ENCODE measurements around the gene PLPP3. TPM values are rescaled to one million over a fixed set of nuclear protein-coding genes. Genes with fewer than 3 reads are reported as not detected.
A peak's percentile ranks its signal among the peaks of the same experiment; 100 is the strongest.

PLPP3 gene
- total RNA-seq, 1 donor: 0.81 TPM

DNA sequence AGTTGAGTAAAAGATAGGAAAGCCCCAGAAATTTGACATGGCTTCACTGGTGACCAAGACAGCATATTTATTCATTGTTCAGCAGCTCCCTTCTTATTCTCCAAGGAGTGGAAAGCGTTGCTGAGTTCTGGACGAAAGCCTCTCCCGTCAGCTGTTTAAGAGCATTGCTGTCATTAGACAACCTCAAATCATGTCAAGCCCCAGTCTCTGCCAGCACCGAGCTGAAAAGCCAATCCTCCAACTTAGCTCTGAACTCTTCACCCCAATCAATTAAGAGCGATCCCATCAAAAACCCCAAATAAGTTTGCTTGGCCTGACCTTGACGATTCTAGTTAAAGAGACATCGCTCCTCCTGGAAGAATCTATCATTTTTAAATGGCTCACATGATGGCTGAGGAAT lies 110.8 kb downstream of the PLPP3 start:
- no peak for DNase-seq (ENCODE audit: low read depth in 2 of 3, low spot score in 2 of 3)

DNA sequence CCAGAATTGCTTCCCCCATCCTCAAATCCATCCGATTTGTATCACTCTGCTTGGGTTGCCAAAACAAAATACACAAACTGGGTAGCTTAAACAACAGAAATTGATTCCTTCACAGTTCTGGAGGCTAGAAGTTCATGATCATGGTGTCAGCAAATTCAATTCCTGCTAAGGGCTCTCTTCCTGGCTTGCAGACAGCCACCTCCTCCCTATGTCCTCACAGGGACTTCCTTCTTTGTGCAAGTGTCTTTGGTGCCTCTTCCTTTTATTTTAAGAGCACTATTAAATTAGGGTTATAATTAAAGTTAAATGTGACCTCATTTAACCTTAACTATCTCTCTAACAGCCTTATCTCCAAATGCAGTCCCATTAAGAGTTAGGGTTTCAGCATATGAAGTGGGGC lies 112.8 kb downstream of the PLPP3 start:
- no peak for DNase-seq (ENCODE audit: low read depth in 2 of 3, low spot score in 2 of 3)

DNA sequence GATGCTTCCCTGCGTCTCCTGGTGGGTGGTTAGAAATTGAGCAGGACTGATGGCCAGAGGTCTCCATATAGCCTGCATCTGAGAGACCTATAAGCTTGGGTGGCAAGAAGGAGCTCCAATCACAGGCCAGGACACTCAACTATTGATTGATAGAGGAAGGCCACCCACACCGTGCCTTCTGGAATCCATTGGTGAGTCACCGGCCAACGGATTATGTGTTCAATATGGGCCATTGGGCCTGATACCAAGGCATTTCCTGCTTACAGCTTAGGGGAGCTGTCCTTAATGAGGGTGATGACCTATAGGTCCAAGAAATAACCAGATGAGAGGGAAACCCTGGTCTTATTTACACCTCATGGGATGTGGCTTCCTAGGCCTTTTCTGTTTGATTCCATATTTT lies 115.1 kb downstream of the PLPP3 start:
- no peak for DNase-seq (ENCODE audit: low read depth in 2 of 3, low spot score in 2 of 3)

DNA sequence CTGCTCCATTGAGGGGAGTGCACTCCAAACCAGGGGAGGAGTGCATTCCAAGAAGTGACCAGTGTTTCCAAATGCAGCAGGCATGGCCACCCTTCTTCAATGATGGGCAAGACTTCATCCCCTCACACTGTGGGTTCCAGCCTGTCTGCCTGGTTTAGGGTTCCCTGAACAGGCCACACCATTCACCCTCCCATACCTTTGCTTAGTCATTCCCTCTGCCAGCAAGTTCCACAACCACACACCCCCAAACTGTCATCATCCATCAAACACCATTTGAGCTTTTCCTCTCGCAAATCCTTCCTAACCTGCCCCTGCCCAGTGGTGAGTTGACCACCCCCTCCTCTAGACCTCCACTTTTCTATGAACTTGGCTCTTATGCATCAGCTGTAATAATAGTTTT lies 116.0 kb downstream of the PLPP3 start:
- DNase-seq (ENCODE audit: low read depth in 2 of 3, low spot score in 2 of 3): peak in 1 of 3 donors; percentile 15

DNA sequence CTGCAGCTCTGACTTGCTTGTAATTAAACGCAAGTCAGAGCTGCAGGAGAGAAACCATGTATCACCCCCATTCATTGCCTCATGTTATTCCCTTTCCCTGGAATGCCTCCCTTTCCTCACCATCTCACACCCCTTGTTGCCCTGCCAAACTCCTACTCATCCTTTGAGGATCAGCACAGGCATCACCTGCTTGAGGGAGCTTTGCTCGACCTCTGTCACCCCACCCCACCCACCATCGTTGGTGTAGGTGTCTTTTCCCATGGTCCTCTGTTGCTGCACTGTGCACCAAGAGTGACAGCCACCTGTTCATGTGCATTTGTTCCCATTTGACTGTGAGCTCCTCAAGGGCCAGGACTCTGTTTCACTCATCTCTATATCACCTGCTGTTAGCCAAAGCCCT lies 117.2 kb downstream of the PLPP3 start:
- no peak for DNase-seq (ENCODE audit: low read depth in 2 of 3, low spot score in 2 of 3)

DNA sequence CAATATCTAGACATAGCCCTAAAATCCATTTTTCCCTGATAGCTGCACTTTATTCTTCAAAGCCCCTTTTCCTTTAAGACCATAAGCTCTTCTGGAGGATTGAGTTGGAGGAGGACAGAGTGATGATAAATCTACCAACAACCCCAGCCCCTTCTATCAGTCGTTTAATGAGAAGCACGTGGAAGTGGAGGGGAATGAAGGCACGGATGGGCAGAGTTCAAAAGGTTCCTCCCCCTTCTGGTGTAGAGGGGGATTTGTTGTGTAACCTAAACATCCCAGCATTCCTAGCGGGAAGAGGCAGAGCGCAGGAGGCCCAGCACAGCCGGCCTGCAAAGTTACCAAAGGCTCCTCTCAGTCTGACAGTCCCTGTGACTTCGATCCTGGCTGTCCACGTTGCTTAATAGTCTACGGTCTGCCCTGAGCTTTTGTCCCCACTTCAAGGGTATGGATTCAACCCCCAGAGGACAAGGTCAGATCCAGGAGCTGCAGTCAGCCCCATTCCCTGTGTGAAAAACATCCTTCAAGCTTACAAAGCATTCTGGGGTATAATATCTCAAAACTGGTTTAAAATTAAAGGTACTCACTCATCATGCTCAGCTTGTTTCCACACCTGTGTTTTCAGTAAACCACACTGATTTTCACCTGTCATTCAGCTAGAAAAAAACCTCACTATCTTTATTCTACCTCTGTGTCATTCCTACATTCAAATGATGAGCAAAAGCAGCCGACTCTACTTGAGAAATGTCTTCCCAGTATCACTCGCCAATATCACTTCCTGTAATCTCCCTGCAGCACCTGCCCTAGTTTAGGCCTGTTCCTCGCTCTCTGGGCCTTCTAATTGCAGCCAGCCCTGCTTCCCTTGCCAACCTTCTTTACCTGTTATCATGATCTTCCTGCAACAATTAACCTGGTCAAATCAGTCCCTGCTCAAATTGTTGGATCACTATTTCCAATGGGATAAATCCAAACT lies 117.9 kb downstream of the PLPP3 start:
- no peak for DNase-seq (ENCODE audit: low read depth in 2 of 3, low spot score in 2 of 3)

DNA sequence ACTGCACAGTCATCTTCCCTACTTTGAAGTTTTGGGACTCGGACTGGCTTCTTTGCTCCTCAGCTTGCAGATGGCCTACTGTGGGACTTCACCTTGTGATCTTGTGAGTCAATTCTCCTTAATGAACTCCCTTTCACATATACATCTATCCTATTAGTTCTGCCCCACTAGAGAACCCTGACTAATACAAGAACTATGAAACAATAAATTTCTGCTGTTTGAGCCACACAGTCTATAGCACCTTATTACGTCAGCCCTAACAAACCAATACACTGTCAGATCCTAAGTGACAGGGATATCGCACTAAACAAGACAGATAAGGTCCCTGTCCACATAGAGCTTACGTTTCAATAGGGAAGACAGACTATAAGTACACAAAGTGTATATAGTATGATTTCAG lies 120.1 kb downstream of the PLPP3 start:
- DNase-seq (ENCODE audit: low read depth in 2 of 3, low spot score in 2 of 3): no peak

DNA sequence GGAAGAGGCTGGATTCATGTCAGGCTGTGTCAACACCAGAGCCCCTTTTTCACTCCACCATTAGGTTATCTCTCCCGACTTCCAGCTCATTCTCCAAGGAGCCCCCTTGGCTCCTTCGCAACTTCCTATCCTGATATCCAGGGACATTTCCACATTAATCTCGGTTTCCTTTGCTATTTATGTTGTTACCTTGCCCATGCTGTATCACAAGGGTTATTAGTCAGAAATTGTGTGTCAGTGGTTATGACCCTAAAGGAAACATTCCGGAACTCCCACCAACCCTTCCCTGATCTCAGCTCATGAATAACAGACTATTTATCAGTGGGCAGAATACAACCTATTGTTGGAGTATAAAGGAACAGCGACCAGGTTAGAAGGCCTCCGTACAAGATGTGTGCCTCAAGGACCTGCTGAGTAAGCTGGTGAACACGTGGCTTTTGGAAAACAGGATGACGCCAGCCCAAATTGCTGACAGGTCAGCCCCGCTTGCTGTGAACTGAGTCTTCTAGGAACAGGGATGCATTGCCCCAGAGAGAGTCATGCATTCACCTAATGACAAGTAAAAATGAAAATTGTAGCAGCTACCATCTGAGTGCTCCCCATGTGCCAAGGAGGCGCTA lies 121.5 kb downstream of the PLPP3 start:
- DNase-seq (ENCODE audit: low read depth in 2 of 3, low spot score in 2 of 3): no peak

DNA sequence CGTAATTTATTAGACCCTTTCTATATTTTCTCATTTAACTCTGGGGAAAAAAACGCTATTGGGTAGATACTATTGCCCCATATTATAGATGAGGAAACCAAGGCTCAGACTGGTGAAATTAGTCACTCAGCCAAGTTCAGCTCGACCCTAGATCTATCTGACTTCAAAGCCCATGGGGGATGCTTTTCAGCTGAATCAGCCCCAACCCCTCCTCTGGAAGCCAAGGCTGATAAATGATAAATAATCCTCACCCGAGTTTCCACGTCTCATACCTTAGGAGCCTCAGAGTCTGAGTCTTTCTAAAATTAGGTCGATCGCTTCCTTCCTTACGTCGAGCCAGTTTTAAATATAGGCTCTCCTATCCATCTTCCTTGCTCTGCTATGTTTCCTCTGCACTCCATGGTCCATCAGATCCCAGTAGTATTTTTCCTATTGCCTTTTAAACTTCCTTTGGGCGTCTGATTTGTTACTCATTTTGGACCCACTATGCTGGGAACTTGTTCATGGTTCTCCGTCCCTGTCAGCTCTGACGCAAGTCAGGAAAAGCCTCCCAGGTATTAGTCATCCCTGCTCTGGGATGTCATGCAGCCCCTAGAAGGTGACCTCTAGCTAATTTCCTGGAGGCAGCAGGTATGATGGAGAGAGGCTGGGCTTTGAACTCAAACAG lies 122.8 kb downstream of the PLPP3 start:
- DNase-seq (ENCODE audit: low read depth in 2 of 3, low spot score in 2 of 3): no peak

DNA sequence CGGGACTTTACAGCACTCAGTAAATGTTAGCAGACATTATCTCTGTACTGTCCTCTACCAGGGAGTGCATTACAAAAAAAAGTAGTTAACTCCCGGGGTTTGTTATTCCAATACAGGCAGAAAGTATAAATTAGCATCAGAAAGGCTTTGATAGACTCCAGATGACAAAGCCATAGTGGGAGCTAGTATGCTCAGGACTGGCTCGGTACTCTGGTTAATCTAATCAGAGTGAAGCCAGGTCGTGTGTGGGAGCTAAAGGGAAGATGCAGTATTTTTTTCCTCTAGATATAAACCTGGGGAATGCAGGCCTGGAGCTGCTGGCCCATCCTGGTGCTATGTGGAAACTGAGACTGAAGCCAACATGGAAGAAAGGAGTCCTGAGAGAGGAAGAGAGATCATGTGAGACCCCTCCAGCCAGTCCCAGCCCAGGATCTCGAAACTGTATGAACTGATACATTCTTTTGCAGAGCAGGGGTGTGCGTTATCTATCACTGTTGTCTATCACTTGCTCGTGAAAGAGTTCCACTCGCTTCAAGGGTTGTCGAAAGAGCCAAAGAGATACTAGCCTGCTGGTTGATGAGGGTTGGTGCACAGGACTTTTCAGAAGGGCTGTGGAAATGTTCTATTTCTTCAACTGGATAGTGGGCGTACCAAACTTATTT lies 125.8 kb downstream of the PLPP3 start:
- no peak for DNase-seq (ENCODE audit: low read depth in 2 of 3, low spot score in 2 of 3)

DNA sequence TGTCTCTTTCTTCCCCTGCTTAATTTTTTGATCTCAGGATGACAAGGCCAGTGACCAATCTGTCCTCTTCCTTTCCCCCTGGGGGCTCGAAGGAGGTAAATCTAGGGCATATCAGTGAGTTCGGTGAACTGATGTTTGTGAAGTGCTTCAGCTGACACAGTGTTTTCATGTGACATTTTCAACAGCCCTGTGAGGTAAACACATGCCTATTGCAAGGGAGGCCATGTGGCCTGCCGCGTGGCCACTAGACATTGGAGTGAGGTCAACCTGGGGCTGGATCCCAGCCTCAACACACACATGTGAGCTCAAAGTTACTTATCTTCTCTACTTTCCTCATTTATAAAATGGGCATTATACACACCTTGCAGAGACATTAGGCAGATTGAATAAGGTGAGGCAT lies 126.3 kb downstream of the PLPP3 start:
- no peak for DNase-seq (ENCODE audit: low read depth in 2 of 3, low spot score in 2 of 3)

DNA sequence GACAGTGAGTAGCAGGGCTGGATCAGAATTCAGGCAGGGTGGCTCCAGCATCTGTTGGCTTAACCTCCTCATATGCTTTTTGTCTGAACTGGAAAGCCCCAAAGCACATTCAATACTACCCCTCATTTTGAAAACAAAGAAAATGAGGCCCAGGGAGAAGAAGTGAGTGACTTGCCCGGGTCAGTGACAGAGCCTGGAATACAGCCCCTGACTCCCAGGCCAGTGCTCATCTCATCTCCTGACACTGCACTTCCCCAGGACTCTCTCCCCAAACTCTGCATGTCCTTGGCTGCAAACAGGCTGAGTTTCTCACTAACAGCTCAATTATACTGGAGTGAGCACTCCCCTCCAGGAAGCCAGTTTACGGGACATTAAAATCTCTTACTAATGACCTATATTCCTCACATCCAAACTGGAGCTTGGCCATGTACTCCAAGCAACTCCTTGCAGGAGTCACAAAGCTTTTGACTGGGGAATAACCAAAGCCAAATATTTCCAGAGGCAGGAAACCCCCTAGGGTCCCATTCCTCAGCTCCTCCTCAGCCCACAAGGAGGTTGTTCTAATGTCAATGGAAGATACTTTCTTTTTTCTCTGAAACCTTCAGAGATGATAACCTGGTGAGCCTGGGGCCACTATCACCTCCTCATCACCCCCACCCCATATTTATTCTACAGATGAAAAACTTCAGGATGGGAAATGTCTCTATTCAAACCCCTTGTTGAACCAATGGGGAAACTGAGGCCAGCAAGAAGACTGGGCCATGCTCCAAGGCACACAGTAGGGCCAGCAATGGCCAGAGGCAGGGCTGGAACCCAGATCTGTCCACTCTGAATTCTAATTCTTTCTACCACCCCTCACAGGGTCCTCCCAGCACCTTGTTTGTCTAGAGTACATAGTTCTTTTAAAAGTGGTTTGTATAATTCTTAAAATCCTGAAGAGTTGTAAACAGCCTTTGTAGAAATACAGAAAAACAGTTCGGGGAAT lies 127.0 kb downstream of the PLPP3 start:
- DNase-seq (ENCODE audit: low read depth in 2 of 3, low spot score in 2 of 3): no peak

DNA sequence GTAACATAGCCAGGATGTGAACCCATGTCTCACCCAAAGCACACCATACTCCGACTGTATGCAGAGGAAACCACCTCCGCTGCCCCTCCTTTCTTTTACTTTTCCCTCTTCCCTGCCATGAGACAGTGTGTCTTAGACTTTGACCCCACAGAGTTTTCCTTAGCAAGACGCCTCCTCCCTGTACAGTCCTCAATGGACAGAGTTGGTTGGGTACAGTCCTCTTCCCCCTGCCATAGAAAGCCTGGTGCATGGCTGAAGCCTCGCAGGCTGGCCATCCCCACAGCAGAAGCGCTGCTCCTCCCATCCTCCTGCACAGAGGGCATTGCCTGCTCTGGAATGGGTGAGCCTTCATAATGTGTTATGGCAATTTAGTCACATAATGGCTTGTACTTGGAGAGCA lies 127.9 kb downstream of the PLPP3 start:
- no peak for DNase-seq (ENCODE audit: low read depth in 2 of 3, low spot score in 2 of 3)

DNA sequence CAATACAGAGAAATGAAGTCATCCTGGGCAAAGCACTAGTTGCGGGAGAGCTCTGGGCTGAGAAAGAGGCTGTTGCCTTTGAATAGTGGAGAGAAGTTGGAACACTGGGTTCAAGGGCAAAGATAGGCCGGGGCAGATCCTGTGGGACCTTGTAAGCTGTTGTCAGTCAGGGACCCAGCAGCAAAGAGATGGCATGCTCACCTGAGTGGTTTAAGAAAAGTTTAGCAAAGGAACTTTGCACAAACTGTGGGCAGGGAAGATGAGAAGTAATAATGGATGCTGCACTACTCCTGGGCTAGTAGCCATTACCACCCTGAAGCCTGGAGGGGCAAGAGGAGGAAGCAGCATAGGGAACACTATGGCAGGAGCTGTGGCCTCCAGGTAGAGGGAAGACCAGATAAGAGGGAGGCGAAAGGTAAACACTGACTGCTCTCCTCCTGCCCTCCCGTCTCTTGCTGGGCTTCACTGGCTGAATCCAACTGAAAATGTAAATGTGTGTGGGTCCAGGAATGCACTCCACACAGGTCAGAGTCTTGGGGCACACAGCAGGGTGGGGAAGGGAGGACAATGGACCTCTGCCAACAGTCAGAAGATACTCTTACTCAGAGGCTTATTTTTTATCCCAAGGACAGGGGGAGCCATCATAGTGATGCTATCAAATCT lies 129.2 kb downstream of the PLPP3 start:
- no peak for DNase-seq (ENCODE audit: low read depth in 2 of 3, low spot score in 2 of 3)

DNA sequence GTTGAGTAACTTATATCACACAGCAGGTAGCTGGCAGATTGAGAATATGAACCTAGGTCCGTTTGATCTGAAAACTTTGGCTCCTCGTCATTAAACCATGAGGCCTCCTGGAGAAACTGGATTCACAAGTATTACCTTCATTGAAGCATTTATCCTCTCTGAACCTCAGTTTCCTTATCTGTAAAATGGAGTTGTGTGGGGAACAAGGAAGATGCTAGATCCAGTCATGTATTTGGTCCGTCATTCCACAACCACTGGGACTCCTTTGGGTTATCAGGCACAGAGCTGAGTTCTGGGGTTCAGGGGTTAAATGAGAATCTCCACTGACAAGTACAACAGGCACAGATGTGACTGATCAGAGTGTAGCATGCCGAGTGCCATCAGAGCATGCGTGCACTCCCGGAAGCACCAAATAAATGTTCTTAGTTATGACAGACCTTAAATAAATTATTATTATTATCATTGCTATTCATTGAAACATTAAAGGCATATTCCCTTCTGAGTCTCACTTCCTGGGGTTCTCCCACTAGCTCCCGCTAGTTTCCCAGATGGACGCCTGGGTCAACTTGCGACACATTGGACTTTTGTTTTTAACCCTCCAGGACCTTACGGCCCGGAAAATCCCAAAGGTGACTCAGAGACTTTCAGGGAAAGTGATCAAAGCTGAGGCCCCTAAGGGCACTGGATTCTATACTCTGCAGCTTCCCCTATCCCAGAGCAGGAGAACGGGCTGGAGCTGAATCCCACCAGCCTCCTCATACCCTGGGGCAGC lies 130.6 kb downstream of the PLPP3 start:
- DNase-seq (ENCODE audit: low read depth in 2 of 3, low spot score in 2 of 3): no peak

DNA sequence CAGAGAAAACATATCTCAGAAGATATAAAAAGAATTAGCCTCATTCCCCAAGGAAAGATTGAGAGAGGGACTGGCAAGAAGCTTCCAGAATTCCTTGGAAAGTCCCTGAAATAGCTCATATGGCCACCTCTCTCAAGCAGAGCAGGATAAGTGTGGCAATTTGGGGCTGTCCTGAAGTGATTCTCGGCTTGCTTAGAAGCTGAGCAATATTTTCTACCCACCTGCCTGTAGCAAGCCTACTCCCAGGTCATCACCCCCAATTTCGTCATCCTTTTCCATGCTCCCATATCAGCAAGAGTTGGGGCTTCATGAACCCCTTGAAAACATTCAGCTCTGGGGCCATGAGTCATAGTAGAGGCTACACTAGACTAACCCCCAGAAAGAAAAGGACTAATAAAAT lies 131.5 kb downstream of the PLPP3 start:
- no peak for DNase-seq (ENCODE audit: low read depth in 2 of 3, low spot score in 2 of 3)

DNA sequence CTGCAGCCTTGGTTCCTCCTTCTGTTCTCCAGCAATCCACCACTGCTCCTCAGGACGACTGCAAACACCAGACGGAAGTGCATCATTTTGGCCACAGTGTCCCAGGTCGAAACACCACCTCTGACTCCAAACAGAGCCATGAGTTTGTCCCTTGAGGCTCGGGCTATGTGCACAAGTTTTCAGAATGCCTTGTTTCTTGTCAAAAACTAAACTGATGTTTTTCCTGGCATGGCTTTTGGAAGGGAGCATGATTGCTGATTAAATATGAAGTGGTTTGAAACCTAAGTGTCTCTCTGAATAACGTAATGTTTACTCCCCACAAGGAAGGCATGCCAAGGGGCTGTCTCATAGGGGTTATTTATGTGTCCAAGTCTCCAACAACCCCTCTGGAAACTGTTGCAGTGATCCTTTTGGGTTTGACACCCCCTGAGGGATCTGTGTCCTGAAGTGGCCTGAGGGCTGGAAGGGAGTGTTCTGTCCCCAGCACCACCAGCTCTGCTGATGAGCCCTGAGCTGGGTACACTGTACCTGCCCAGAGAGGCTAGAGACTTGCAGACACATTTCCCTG lies 132.7 kb downstream of the PLPP3 start:
- DNase-seq (ENCODE audit: low read depth in 2 of 3, low spot score in 2 of 3): no peak

DNA sequence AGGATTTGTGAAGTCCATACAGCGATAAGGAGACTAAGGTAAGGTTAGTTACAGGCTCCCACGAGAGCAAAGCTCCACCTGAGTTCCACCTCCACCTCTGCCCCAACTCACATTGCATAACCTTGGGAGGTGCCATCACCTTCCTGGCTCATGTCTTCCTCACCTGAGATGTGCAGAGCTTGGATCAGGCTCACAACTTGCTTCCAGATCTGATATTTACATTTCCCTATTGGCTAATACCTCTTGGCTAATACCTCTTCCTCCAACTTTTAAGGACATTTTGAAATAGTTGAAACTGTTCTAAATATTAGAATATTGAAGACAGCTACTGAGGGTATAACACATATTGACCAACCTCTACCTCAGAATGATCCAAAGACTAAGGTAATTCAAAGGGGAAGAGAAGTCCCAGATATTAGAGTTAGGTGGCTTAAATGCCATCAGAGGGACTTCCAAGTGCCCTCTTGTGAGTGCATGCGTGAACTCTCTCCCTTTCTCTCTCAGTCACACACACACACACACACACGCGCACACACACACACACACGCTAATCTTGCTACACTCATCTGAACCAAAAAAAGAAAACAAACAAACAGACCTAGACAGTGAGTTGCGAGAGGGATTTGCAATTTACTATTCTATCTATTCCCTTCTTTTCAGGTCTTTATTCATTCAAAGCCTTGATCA lies 134.3 kb downstream of the PLPP3 start:
- DNase-seq (ENCODE audit: low read depth in 2 of 3, low spot score in 2 of 3): no peak
